Stimulated activated CD8-positive, alpha-beta memory T cell treated with anti-CD3 and anti-CD28 coated beads, Interleukin-2, amount 100 ng/mL, for 1 hour (primary cell): Measurements from ENCODE around the gene INTS14.
"Not testable (repeated sequence)": the region's sequence is repeated elsewhere in the genome, so short reads cannot be mapped to it uniquely, and the experiment has no call there.

Source experiments
- DNase-seq, 2 donors: peaks; one replicate each; pipeline ENCODE4 v3.0.0-alpha.2; 2020; ENCODE audit warnings: low read depth in 2 of 2

INTS14 gene

GRCh38 chr15:65631503-65631902, 20.6 kb upstream of the INTS14 start:
- DNase-seq = no peak

GRCh38 chr15:65630760-65631159, 19.8 kb upstream of the INTS14 start:
- DNase-seq = no peak

DNA sequence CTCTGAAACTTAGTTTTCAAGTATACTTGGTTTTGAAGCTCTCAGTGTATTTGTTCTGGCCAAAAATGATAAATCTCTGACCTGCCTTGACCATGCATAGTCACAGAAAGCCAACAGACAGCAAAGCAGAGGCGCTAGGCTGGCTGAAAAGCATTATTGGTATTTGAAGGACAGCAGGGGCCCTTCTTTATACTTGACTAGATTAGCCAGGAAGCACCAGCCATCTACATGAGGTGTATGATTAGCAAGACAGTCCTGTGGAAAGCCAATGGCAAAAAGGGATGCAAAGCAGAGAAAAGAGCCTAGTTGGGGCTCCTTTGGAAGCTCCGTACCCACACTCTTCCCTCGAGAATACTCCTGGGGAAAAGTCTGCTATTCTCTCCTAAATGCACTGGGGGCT, 18.6 kb upstream of the INTS14 start:
- no peak for DNase-seq

DNA sequence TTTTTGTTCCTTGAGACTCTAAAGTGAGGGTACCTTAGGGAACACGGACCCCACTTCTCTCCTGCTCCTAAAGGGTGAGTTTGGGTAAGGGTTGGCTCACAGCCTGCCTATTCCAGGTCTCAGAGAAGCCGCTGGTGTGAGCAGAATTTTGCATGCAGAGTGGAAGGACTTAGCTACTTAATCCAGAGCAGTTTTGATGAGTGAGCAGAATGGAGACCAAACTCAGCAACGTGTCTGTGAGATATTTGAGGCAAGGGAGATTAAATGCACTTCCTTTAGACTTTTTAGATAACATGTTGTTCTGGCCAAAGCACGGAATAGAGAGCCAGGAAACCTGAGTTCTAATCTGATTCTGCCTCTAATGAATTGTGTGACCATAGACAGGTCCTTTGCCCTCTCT, 15.9 kb upstream of the INTS14 start:
- DNase-seq = no peak

- no peak for DNase-seq
Measured at GRCh38 chr15:65623103-65623502, 12.2 kb upstream of the INTS14 start.

- DNase-seq = no peak
Measured at GRCh38 chr15:65621638-65622037, 10.7 kb upstream of the INTS14 start, which contains the start of gene SLC24A1. Gene SLC24A1 (plus strand): TSS chr15:65621938. CDS start chr15:65624081, 2,143 bp downstream.

DNA sequence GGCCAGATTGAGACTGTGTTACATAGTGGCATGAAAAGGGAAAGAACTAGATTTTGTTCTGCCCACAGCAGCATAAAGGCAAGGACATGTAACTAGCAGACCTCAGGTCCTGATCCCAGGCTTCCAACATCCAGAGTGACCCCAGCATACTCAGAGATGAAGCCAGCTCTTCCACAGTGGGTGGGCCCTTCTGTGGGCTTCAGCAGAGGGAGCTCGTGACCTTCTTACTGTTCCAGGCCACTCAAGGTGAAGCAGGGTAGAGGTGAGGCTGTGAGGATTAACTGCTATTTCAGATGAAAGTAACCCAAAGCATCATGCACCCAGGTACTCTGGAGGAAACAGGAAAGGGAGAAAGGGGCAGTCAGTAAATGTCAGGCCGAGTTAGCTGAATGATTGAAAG, 9.9 kb upstream of the INTS14 start:
- DNase-seq = no peak

DNA sequence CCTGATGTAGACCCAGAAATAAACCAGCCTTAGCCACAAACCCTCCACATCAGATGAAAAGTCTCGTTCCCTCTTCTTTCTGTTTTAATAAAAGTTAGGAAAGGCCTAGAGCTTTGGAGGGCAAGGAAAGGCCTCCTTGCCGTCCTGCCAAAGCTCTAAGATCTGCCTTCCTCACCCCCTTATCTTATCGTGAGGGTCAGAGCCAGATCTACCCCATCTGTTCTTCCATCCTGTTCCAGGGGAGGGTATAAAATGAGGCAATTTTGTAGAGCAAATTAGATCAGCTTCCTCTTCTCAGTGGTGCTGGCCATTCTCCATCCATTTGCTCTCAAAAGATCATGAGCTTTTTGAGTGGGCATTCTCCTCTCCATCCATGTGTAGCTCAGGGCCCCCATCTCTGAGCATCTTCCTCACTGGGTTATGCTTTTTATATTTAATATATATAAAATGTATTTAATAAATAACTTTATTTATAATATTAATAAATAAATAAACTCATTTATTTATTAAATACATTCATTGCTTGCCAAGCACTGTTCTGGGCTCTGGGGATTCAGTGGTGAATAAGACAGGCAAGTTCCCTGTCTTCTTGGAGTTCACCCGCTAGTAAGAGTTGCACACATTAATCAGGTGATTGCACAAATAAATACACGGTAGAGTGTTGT, 8.8 kb upstream of the INTS14 start:
- DNase-seq = no peak

- DNase-seq = no peak
Measured at GRCh38 chr15:65618560-65619109, 7.7 kb upstream of the INTS14 start.

DNA sequence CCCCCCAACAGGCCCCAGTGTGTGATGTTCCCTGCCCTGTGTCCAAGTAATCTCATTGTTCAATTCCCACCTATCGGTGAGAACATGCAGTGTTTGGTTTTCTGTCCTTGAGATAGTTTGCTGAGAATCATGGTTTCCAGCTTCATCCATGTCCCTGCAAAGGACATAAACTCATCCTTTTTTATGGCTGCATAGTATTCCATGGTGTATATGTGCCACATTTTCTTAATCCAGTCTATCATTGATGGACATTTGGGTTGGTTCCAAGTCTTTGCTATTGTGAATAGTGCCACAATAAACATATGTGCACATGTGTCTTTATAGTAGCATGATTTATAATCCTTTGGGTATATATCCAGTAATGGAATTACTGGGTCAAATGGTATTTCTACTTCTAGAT, 5.0 kb upstream of the INTS14 start:
- DNase-seq = not testable (repeated sequence)

- DNase-seq = no peak
Measured at GRCh38 chr15:65612949-65613744, 2.2 kb upstream of the INTS14 start.

GRCh38 chr15:65612616-65612946, 1.6 kb upstream of the INTS14 start:
- DNase-seq = no peak

- DNase-seq = no peak
Measured at GRCh38 chr15:65611888-65612615, 1.1 kb upstream of the INTS14 start.

- DNase-seq = no peak
Measured at GRCh38 chr15:65603559-65603958, 7.4 kb downstream of the INTS14 start.

GRCh38 chr15:65603134-65603533, 7.8 kb downstream of the INTS14 start:
- no peak for DNase-seq

GRCh38 chr15:65599677-65600076, 11.3 kb downstream of the INTS14 start:
- DNase-seq = no peak

DNA sequence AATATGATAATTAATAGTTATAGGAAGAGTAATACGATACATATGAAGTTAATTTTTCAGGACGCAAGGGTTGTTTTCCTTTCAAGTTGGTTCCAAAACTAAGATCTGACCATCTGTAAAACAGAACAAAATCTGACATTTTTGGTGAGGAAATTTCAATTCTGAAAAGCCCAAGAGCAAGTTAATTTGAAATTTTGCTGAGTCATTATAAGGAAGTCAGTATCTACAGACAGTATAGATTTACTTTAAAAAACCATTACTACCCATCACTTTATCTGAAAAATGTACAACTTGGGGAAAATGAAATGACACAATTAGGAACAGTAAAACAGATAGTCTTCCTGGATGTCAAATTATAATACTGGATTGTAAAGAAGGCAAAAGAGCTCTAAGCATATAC, 12.5 kb downstream of the INTS14 start:
- no peak for DNase-seq

DNA sequence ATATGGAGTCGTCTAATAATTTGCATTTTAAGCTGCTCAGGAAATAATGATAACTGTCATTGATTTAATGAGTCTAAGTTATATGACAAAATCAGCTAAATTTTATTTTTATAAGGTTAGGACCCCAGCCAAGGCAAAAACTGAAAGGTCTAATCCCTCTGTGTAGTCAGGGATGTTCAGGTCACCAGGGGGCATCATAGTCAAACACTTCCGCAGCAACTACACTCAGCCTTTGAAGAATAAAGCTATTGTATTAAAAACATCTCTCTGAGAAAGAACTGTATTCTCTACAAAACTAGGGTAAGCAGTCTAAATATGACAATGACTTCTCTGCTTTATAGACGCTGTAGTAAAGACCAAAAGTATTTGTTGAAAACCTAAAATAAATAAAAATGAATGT, 15.0 kb downstream of the INTS14 start:
- DNase-seq = no peak

DNA sequence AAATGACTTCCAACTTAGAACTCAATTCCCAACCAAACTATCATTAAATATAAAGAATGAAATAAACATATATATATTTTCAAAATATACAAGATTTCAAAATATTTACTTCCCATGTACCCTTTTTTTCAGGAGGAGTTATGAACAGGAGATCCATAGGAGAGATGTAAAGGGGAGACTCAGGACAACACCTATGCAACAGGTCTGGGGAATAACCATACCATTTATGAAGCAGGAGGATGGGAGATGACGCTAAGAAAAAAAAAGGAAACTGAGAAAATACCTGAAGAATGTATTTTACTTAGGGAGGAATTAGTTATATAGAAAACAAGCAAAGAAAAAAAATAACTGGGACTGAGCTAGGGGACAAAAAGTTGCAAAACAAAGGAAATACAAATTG, 23.8 kb downstream of the INTS14 start:
- DNase-seq = no peak

GRCh38 chr15:65584241-65584640, 26.7 kb downstream of the INTS14 start:
- DNase-seq = no peak

GRCh38 chr15:65583701-65584100, 27.2 kb downstream of the INTS14 start:
- DNase-seq = peak; percentile 9 to 30

DNA sequence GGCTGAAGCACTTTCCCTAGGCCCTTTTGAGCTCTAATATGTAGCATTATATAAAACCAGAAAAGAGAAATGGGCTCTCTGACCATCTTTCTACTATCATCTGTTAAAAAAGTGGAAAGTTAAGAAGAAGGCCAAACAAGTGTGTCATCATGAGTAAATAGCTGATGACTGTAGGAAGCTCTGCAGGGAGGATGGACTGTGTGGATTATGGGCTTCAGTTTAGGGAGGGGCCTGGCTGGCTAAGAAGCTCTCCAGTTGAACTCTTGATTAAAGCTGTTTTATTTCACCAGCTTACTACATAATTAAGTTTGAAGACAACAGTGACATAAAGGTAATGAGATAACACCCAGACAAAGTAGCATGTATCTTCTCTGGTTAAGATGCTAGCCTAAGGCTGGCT, 30.6 kb downstream of the INTS14 start:
- DNase-seq = no peak

DNA sequence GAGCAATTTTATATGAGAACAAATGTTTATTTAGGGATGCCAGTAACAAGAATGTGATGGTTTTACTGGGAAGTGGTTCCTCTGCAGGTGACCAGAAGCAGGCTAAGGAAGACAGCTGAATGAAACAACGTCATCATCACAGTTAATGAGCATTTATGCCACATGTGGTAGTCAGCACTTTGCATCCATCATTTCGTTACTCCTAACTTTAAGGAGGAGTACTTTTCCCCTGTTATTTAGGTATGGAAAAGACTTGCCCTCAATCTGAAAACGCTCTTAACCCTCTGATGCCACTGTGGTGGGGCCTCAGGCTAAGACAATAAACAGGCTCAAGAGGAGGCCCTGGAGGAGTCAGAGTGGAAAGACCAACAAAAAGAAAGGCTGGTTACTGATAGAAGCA, 31.2 kb downstream of the INTS14 start:
- DNase-seq = no peak
